Activated T-helper 1 cell treated with anti-CD3 and anti-CD28 coated beads, Interleukin-12 subunit alpha, Interleukin-12 subunit beta, Interleukin-2, Interleukin-4 antibody, amounts not matched to agents 30 ng/mL and 10 ng/mL and 1 ng/mL, durations not matched to agents 14 hours and 24 hours and 36 hours (primary cell): Measurements from ENCODE around the gene BPI. TPM values are rescaled to one million over a fixed set of nuclear protein-coding genes. Genes with fewer than 3 reads are reported as not detected.
"Not testable (repeated sequence)": the region's sequence is repeated elsewhere in the genome, so short reads cannot be mapped to it uniquely, and the experiment has no call there.

Experiments used
- DNase-seq: peaks from one replicate; pipeline ENCODE4 v3.0.0; 2021; ENCODE audit warnings: low spot score
- H3K27ac Mint-ChIP-seq: one replicate; pipeline ENCODE4 v1.8.0; 2021; ENCODE audit warnings: mild to moderate bottlenecking, mixed read lengths
- H3K27me3 Mint-ChIP-seq: one replicate; pipeline ENCODE4 v1.8.0; 2022; ENCODE audit warnings: mild to moderate bottlenecking, moderate library complexity, mixed read lengths; ENCODE audit not compliant: insufficient read depth
- H3K36me3 Mint-ChIP-seq: one replicate; pipeline ENCODE4 v1.8.0; 2021; ENCODE audit warnings: low read depth, mixed read lengths
- H3K4me1 Mint-ChIP-seq: one replicate; pipeline ENCODE4 v1.8.0; 2021; ENCODE audit warnings: low read depth, mixed read lengths
- H3K4me3 Mint-ChIP-seq: one replicate; pipeline ENCODE4 v1.8.0; 2021; ENCODE audit warnings: mild to moderate bottlenecking, moderate library complexity, mixed read lengths
- H3K9me3 Mint-ChIP-seq: one replicate; pipeline ENCODE4 v1.8.0; 2021; ENCODE audit warnings: mixed read lengths
- intact Hi-C: fragments of 100-400 bp; cut with micrococcal nuclease; formaldehyde crosslinking; loops from one replicate; pipeline ENCODE4 v1.15.1; 2024
- total RNA-seq: library from RNA; stranded (reverse); gene quantifications from 2 replicates; pipeline ENCODE4 v1.2.3, GENCODE V29; 2022

Gene BPI
- total RNA-seq, 1 donor from 2014 or later: not detected

DNA sequence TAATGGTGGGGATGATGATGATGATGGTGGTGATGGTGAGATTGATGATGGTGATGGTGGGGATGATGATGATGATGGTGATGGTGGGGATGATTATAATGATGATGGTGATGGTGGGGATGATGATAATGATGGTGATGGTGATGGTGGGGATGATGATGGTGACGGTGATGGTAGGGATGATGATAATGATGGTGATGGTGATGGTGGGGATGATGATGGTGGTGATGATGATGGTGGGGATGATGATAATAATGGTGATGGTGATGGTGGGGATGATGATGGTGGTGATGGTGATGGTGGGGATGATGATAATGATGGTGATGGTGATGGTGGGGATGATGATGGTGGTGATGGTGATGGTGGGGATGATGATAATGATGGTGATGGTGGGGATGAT, 10.4 kb downstream of the BPI start:
- intact Hi-C loops, H3K9me3 Mint-ChIP-seq, H3K27me3 Mint-ChIP-seq, H3K4me3 Mint-ChIP-seq, DNase-seq, H3K36me3 Mint-ChIP-seq, H3K4me1 Mint-ChIP-seq, H3K27ac Mint-ChIP-seq: not testable (repeated sequence)

DNA sequence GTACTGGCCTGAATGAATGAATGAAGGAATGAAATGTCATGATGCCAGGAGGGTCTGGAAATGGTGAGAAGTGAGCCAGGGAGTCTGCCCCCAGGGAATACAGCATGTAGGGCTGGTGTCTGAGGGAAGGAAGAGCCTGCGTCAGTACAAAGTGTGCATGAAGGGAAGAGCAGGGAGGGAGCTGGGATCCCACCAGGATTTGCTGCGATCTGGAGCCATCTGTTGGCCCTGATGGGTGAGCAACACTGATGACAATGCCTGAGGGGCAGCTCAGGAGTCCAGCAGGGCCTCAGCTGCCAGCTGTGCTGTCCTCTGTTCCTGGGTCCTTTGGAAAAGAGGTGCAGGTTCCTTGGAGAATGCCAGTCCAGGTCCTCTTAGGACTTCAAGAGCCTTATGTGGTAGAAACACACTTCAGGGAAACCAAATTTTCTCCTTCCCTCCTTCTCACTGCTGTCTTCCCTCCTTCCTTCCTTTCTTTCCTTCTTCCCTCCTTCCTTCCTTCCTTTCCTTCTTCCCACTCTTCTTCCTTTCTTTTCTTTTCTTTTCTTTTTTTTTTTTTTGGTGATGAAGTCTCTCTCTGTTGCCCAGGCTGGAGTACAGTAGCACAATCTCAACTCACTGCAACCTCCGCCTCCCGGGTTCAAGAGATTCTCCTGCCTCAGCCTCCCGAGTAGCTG, 11.5 kb downstream of the BPI start:
- Mint-ChIP-seq H3K4me3 (no peak overlapping the region), H3K4me1 (no peaks in the 10 kb centered on the region), H3K27ac (no peak overlapping the region), H3K36me3 (no peaks in the 10 kb centered on the region), H3K27me3 (peaks cover 8% of the 10 kb centered on the region), H3K9me3 (no peaks in the 10 kb centered on the region)
- no peak for DNase-seq
- intact Hi-C loops: no loop called here

DNA sequence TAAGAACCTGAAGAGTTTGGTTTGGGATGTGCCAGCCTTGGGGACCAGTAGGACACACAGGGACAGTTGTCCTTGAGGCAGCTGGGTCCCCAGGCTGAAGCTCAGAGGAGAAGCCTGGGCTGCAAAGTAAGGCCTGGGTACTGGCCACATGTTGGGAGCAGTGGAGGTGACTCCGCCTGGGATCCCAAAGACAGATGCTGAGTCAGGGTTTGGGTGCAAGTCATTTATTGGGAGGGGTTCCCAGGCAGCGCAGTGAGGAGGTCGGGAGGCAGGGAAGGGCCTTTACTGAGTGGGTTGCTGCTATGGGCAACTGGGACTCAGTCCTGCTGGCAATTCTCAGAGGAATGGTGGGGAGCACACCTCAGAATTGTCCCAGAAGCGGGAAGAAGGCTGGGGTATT, 12.4 kb downstream of the BPI start:
- H3K4me3 Mint-ChIP-seq: no peak overlapping the region
- no peak overlapping the region for H3K27ac Mint-ChIP-seq
- no peaks in the 10 kb centered on the region for H3K9me3 Mint-ChIP-seq
- no peaks in the 10 kb centered on the region for H3K4me1 Mint-ChIP-seq
- no peak for DNase-seq
- no peaks in the 10 kb centered on the region for H3K36me3 Mint-ChIP-seq
- H3K27me3 Mint-ChIP-seq: peaks cover 8% of the 10 kb centered on the region
- intact Hi-C loops: no loop called here

DNA sequence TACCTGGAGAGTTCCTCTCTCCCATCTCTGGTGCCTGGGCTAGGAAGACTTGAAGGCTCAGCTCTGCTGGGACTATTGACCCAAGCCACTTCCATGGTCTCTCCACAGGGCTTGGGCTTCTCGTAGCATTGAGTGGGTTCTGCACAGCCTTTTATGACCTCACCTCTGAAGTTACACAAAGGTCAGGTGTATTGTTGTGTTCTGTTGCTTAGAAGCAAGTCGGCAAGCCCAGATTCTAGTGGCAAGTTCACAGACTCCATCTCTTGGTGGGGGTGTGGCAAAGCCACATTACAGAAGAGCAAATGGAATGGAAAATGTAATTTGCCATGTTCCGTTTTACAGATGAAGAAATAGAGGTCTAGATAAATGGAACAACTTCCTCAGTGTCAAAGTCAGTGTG, 13.5 kb downstream of the BPI start:
- no peak for DNase-seq
- H3K36me3 Mint-ChIP-seq: no peaks in the 10 kb centered on the region
- peaks cover 6% of the 10 kb centered on the region for H3K27me3 Mint-ChIP-seq
- intact Hi-C loops: no loop called here
- no peaks in the 10 kb centered on the region for H3K4me1 Mint-ChIP-seq
- no peak overlapping the region for H3K27ac Mint-ChIP-seq
- no peaks in the 10 kb centered on the region for H3K9me3 Mint-ChIP-seq
- H3K4me3 Mint-ChIP-seq: no peak overlapping the region

DNA sequence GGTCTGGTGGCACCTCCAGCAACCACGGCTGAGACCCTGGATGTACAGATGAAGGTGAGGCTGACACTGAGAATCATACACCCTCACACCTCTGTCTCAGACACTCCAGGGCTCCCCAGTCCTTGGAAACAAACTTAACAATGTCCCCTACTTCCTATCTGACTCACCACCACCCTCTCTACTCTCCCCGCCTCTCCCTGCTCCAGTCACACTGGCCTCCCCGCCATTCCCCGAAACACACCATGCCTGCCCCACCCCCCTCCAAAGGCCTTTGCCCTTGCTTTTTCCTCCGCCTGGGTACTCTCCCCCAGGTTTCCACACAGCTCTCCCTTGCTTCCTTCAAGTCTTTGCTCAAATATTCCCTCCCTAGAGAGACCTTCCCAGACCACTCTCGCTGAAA, 16.3 kb downstream of the BPI start:
- no peaks in the 10 kb centered on the region for H3K36me3 Mint-ChIP-seq
- H3K9me3 Mint-ChIP-seq: no peaks in the 10 kb centered on the region
- H3K27ac Mint-ChIP-seq: no peak overlapping the region
- no peaks in the 10 kb centered on the region for H3K4me1 Mint-ChIP-seq
- peaks cover 3% of the 10 kb centered on the region for H3K27me3 Mint-ChIP-seq
- intact Hi-C loops: no loop called here
- H3K4me3 Mint-ChIP-seq: no peak overlapping the region
- DNase-seq: no peak

DNA sequence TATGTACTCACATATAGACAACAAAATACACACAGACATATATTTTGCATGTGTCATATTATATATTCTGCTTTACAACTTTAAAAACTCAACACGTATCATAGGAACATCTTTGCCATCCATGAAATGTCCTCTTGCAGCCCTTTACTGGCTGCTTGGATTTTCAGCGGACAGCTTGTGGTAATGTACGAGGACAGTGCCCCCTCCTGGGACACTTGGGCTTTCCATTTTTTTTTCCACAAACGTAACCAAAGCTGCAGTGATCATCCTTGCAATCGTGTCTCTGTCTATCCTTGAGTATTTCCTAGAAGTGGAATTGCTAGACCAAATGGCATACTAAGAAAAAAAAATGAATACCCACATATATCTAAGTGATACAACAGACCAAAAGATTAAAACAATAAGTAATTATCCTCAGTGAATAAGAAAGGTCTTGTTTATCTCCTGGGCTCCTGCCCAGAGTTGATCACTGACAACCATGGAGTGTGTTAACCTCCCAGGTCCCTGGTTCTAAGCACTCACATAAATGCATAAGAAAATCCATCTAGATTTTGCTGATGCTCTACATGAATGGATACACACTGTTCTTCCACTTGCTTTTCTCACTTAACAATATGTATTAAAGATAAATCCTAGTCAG, 18.1 kb downstream of the BPI start:
- DNase-seq: no peak
- Mint-ChIP-seq H3K4me3 (no peak overlapping the region), H3K9me3 (no peaks in the 10 kb centered on the region), H3K27ac (no peak overlapping the region), H3K27me3 (peaks cover 3% of the 10 kb centered on the region), H3K4me1 (no peaks in the 10 kb centered on the region), H3K36me3 (no peaks in the 10 kb centered on the region)
- intact Hi-C loops: no loop called here

DNA sequence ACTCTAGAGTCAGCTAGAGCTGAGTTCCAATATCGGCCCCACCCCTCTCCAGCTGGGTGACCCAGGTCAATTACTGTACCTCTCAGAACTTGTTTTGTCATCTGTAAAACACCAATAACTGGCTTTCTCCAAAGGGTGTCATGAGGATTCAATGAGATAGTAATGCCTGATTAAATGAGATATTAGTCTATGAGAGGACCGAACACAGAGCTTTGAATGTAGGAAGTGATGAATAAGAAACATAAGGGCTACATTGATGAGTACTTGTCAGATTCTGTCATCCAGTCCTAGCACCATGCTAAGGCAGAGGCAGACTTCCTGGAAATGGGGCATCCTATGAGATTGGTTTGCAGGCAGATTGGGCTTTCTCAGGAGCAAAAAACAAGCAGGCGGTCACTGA, 20.2 kb downstream of the BPI start:
- Mint-ChIP-seq H3K4me3 (no peak overlapping the region), H3K27ac (no peak overlapping the region), H3K4me1 (no peaks in the 10 kb centered on the region), H3K27me3 (peaks cover 3% of the 10 kb centered on the region), H3K9me3 (no peaks in the 10 kb centered on the region), H3K36me3 (no peaks in the 10 kb centered on the region)
- no peak for DNase-seq
- intact Hi-C loops: no loop called here

DNA sequence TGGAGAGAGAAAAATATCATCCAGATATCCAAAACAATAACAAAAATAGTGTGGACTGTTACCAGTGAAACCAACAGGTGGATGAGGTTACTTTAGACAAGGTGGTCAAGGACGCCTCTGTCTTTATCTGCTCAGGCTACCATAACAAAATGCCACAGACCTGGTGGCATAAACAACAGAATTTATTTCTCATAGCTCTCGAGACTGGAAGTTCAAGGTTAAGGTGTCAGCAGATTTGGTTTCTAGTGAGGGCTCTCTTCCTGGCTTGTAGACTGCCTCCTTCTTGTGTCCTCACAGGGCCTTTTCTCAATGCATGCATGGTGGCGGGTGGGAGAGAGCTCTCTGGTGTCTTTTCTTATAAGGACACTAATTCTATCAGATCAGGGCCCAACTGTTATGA, 21.2 kb downstream of the BPI start:
- Mint-ChIP-seq H3K27me3 (peaks cover 3% of the 10 kb centered on the region), H3K27ac (no peak overlapping the region), H3K4me1 (no peaks in the 10 kb centered on the region), H3K4me3 (no peak overlapping the region), H3K36me3 (no peaks in the 10 kb centered on the region), H3K9me3 (no peaks in the 10 kb centered on the region)
- DNase-seq: no peak
- intact Hi-C loops: no loop called here

DNA sequence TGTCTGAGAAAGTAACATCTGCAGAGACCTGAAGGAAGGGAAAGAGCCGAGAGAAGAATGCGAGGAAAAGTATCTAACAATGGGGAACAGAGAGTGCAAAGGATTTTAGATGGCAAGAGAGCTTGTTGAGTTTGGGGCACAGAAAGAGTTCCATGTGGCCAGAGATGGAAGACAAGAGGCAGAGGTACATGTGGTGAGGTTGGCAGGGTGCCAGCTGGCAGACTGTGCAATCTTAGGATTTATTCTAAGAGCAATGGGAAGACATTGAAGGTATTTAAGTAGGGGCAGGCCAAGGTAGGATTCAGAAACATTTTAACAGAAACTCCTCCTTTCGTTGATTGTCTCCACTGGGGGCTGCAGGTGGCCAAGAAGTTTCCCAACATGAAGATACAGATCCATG, 21.9 kb downstream of the BPI start:
- Mint-ChIP-seq H3K27ac (no peak overlapping the region), H3K36me3 (no peaks in the 10 kb centered on the region), H3K4me1 (no peaks in the 10 kb centered on the region), H3K27me3 (peaks cover 3% of the 10 kb centered on the region), H3K4me3 (no peak overlapping the region), H3K9me3 (no peaks in the 10 kb centered on the region)
- DNase-seq: no peak
- intact Hi-C loops: no loop called here

DNA sequence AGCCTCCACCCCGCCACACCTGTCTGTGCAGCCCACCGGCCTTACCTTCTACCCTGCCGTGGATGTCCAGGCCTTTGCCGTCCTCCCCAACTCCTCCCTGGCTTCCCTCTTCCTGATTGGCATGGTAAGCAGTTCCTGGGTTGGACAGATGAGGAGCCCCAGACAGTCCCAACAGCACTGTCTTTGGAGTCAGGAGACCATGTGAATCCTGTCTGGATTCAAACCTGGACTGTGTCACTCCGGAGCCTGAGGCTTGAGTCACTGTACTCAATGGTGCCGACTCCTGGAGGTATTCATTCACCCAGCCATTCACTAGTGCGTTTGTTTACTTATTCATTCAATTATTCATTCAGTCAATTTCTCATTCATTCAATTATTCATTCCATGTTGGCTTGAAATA, 22.4 kb downstream of the BPI start:
- Mint-ChIP-seq H3K4me1 (no peaks in the 10 kb centered on the region), H3K36me3 (no peaks in the 10 kb centered on the region), H3K4me3 (no peak overlapping the region), H3K27me3 (peaks cover 3% of the 10 kb centered on the region), H3K27ac (no peak overlapping the region), H3K9me3 (no peaks in the 10 kb centered on the region)
- no peak for DNase-seq
- intact Hi-C loops: no loop called here

DNA sequence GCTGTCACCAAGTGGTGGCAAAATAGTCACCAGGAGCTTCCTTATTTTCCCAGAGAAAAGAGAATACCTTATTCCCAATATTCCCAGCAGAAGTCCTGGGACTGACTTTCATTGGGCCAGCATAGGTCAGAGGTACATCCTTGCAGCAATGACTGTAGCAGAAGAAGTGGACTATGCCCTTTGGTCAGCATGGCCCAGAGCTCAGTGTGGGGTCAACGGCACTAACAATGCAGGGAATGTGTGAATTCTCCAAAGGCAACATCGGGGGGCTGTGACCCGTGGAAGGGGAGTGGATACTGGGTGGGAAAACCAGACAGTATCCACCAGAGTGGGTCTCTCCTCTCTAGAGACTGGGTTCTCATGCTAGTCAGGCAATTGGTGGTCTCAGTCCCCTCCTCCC, 26.7 kb downstream of the BPI start:
- H3K4me3 Mint-ChIP-seq: no peak overlapping the region
- no peak overlapping the region for H3K27ac Mint-ChIP-seq
- H3K4me1 Mint-ChIP-seq: no peaks in the 10 kb centered on the region
- intact Hi-C loops: no loop called here
- H3K9me3 Mint-ChIP-seq: no peaks in the 10 kb centered on the region
- H3K36me3 Mint-ChIP-seq: no peaks in the 10 kb centered on the region
- DNase-seq: no peak
- peaks cover 4% of the 10 kb centered on the region for H3K27me3 Mint-ChIP-seq

DNA sequence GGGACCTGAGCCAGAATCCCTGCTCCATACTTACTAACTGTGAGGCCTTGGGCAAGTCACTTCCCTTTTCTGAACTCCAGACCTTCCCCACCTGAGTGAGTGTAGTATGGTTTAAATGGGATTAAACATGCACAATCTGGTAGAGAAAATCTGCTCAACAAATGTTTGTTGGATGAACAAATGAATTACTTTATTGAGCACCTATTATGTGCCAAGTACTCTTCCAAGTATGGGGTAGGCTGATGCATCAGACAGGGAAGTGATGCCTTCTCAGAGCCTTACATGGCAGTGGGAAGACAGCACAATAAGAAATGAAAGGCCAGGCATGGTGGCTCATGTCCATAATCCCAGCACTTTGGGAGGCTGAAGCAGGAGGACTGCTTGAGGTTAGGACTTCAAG, 27.3 kb downstream of the BPI start:
- DNase-seq: no peak
- Mint-ChIP-seq H3K4me1 (no peaks in the 10 kb centered on the region), H3K9me3 (no peaks in the 10 kb centered on the region), H3K27ac (no peak overlapping the region), H3K27me3 (peaks cover 4% of the 10 kb centered on the region), H3K4me3 (no peak overlapping the region), H3K36me3 (no peaks in the 10 kb centered on the region)
- intact Hi-C loops: no loop called here

DNA sequence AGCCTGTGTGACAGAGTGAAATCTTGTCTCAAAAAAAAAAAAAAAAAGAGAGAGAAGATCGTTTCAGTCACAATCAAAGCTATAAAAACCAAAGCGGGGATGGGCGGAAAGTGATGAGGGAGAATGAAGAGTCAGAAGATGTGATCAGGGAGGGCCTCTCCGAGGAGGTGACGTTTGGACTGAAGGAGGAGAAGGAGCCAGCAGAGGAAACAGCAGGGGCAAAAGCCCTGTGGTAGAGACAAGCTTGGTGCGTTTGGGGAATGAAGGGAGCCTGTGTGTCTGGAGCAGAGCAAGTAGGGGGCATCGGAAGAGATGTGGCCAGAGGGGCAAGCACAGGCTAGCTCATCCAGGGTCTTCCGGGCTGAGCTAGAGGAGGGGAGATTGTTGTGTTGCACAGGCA, 27.9 kb downstream of the BPI start:
- DNase-seq: no peak
- H3K27me3 Mint-ChIP-seq: peaks cover 4% of the 10 kb centered on the region
- no peaks in the 10 kb centered on the region for H3K36me3 Mint-ChIP-seq
- H3K4me3 Mint-ChIP-seq: no peak overlapping the region
- no peaks in the 10 kb centered on the region for H3K4me1 Mint-ChIP-seq
- intact Hi-C loops: no loop called here
- no peaks in the 10 kb centered on the region for H3K9me3 Mint-ChIP-seq
- no peak overlapping the region for H3K27ac Mint-ChIP-seq

DNA sequence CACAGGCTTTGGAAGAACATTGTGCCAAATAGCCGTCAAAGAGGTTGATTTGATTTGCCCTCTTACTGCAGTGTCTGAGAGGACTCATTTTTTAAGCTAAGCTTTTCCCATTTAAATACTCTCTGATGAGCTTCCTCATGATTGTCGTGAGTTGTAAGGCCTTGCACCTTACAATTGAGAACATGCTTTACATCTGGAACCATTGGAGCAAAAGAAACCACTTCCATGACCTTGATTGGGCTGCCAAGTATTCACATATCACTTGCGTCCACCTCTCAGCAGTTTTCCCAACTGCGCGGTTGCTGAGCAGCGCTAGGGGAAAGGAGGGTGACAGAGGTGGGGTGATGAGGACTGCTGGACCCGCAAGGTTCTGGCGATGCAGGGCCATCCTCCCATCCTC, 30.1 kb downstream of the BPI start:
- Mint-ChIP-seq H3K36me3 (peaks cover 2% of the 10 kb centered on the region), H3K9me3 (peaks cover 7% of the 10 kb centered on the region), H3K4me1 (no peaks in the 10 kb centered on the region), H3K27ac (no peak overlapping the region), H3K4me3 (no peak overlapping the region), H3K27me3 (peaks cover 4% of the 10 kb centered on the region)
- intact Hi-C loops: no loop called here
- no peak for DNase-seq
